ENCODE measurements around the gene SLC25A34. TPM values are rescaled to one million over a fixed set of nuclear protein-coding genes. Genes with fewer than 3 reads are reported as not detected.

SLC25A34 gene
- total RNA-seq, 1 donor from 2014 or later: 0.73 TPM

DNA sequence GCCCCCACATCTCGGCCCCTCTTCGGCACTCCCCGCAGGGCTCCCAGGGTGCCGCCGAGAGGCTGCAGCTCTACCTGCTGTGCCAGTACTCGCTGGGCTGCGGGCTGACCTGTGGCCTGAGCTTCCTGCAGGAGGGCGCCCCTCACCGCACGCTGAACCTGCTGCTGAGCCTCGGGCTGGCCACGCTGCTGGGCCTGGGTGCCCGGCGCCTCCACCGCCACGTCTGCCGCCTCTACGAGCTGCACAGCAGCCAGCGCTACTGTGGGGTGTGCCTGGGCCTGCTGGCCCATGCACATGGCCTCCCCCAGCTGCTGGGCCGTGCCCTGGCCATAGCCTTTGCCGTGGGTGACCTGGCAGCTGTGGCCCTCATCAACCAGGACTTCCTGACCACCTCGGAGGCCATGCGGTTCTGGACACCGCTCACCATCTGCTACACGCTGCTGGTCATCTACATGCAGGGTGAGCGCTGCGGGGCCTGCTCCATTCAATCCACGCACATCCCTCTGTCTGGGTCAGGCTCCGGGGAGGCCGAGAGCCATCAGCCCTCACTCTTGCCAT, 8.1 kb downstream of the SLC25A34 start:
- H3K27me3 Mint-ChIP-seq (ENCODE audit: low read depth, unreplicated experiment): peaks cover 8% of the 10 kb centered on the region
- TF ChIP-seq EZH2 (IDR thresholded peaks at IDR 0.05; ENCODE audit: insufficient read depth, low read length): no peak
- TF ChIP-seq, protein P1, sequence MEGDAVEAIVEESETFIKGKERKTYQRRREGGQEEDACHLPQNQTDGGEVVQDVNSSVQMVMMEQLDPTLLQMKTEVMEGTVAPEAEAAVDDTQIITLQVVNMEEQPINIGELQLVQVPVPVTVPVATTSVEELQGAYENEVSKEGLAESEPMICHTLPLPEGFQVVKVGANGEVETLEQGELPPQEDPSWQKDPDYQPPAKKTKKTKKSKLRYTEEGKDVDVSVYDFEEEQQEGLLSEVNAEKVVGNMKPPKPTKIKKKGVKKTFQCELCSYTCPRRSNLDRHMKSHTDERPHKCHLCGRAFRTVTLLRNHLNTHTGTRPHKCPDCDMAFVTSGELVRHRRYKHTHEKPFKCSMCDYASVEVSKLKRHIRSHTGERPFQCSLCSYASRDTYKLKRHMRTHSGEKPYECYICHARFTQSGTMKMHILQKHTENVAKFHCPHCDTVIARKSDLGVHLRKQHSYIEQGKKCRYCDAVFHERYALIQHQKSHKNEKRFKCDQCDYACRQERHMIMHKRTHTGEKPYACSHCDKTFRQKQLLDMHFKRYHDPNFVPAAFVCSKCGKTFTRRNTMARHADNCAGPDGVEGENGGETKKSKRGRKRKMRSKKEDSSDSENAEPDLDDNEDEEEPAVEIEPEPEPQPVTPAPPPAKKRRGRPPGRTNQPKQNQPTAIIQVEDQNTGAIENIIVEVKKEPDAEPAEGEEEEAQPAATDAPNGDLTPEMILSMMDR (IDR thresholded peaks at IDR 0.05; ENCODE audit: insufficient read depth, low read depth, low read length): no peak
- FAIRE-seq (no peak), DNase-seq (ENCODE audit: low read depth) (no peak)
- no peak overlapping the region for H3K9ac ChIP-seq (ENCODE audit: low read length)
- H3K4me1 Mint-ChIP-seq (ENCODE audit: low read depth, unreplicated experiment): no peaks in the 10 kb centered on the region
- H2AFZ ChIP-seq (ENCODE audit: low read depth, low read length): no peak overlapping the region
- H3K4me3 Mint-ChIP-seq (ENCODE audit: unreplicated experiment): no peak overlapping the region
- H3K9me3 ChIP-seq (ENCODE audit: insufficient read depth, low read depth, low read length): no peaks in the 10 kb centered on the region
- H3K36me3 Mint-ChIP-seq (ENCODE audit: low read depth, unreplicated experiment): no peaks in the 10 kb centered on the region
- H3K79me2 ChIP-seq (ENCODE audit: insufficient read depth, low read length): no peaks in the 10 kb centered on the region
- H3K4me2 ChIP-seq (ENCODE audit: low read length): no peak overlapping the region
- no peak overlapping the region for H3K27ac ChIP-seq (ENCODE audit: low read depth, low read length)
- H3K36me3 ChIP-seq (ENCODE audit: insufficient read depth, low read length): no peaks in the 10 kb centered on the region
- peaks cover 2% of the 10 kb centered on the region for H3K4me1 ChIP-seq (ENCODE audit: insufficient read depth, low read length)
- H3K27me3 ChIP-seq (ENCODE audit: insufficient read depth, low read length): no peaks in the 10 kb centered on the region
- H3K9me3 Mint-ChIP-seq (ENCODE audit: unreplicated experiment): no peaks in the 10 kb centered on the region
- no peaks in the 10 kb centered on the region for H4K20me1 ChIP-seq (ENCODE audit: insufficient read depth, low read length)
- no peak overlapping the region for H3K4me3 ChIP-seq (ENCODE audit: insufficient read depth, low read depth, low read length)
- H3K27ac Mint-ChIP-seq (ENCODE audit: unreplicated experiment): no peak overlapping the region

- Histone ChIP-seq H4K20me1 (ENCODE audit: insufficient read depth, low read length) (no peaks in the 10 kb centered on the region), H3K4me1 (ENCODE audit: insufficient read depth, low read length) (peaks cover 13% of the 10 kb centered on the region), H3K27me3 (ENCODE audit: insufficient read depth, low read length) (no peaks in the 10 kb centered on the region), H3K9me3 (ENCODE audit: insufficient read depth, low read depth, low read length) (no peaks in the 10 kb centered on the region), H2AFZ (ENCODE audit: low read depth, low read length) (no peak overlapping the region), H3K4me3 (ENCODE audit: insufficient read depth, low read depth, low read length) (no peak overlapping the region), H3K9ac (ENCODE audit: low read length) (no peak overlapping the region), H3K27ac (ENCODE audit: low read depth, low read length) (no peak overlapping the region), H3K79me2 (ENCODE audit: insufficient read depth, low read length) (no peaks in the 10 kb centered on the region), H3K36me3 (ENCODE audit: insufficient read depth, low read length) (no peaks in the 10 kb centered on the region), H3K4me2 (ENCODE audit: low read length) (no peak overlapping the region)
- FAIRE-seq (no peak), DNase-seq (ENCODE audit: low read depth) (no peak)
- no peak for TF ChIP-seq EZH2 (IDR thresholded peaks at IDR 0.05; ENCODE audit: insufficient read depth, low read length)
- TF ChIP-seq, protein P1 (IDR thresholded peaks at IDR 0.05; ENCODE audit: insufficient read depth, low read depth, low read length): no peak
- H3K4me3 Mint-ChIP-seq (ENCODE audit: unreplicated experiment): no peak overlapping the region
- no peak overlapping the region for H3K27ac Mint-ChIP-seq (ENCODE audit: unreplicated experiment)
- H3K36me3 Mint-ChIP-seq (ENCODE audit: low read depth, unreplicated experiment): no peaks in the 10 kb centered on the region
- peaks cover 1% of the 10 kb centered on the region for H3K9me3 Mint-ChIP-seq (ENCODE audit: unreplicated experiment)
- peaks cover 18% of the 10 kb centered on the region for H3K27me3 Mint-ChIP-seq (ENCODE audit: low read depth, unreplicated experiment)
- no peaks in the 10 kb centered on the region for H3K4me1 Mint-ChIP-seq (ENCODE audit: low read depth, unreplicated experiment)
These were observed 11.3 kb downstream of the SLC25A34 start for GRCh38 chr1:15747378-15747777.

- TF ChIP-seq, protein P1 (IDR thresholded peaks at IDR 0.05; ENCODE audit: insufficient read depth, low read depth, low read length): no peak
- no peak for TF ChIP-seq EZH2 (IDR thresholded peaks at IDR 0.05; ENCODE audit: insufficient read depth, low read length)
- Histone ChIP-seq H3K79me2 (ENCODE audit: insufficient read depth, low read length) (no peaks in the 10 kb centered on the region), H4K20me1 (ENCODE audit: insufficient read depth, low read length) (no peaks in the 10 kb centered on the region), H3K4me2 (ENCODE audit: low read length) (no peak overlapping the region), H3K9ac (ENCODE audit: low read length) (no peak overlapping the region), H3K27me3 (ENCODE audit: insufficient read depth, low read length) (no peaks in the 10 kb centered on the region), H3K4me3 (ENCODE audit: insufficient read depth, low read depth, low read length) (no peak overlapping the region), H3K36me3 (ENCODE audit: insufficient read depth, low read length) (no peaks in the 10 kb centered on the region), H2AFZ (ENCODE audit: low read depth, low read length) (no peak overlapping the region), H3K9me3 (ENCODE audit: insufficient read depth, low read depth, low read length) (no peaks in the 10 kb centered on the region), H3K4me1 (ENCODE audit: insufficient read depth, low read length) (peaks cover 13% of the 10 kb centered on the region), H3K27ac (ENCODE audit: low read depth, low read length) (no peak overlapping the region)
- Mint-ChIP-seq H3K36me3 (ENCODE audit: low read depth, unreplicated experiment) (no peaks in the 10 kb centered on the region), H3K27me3 (ENCODE audit: low read depth, unreplicated experiment) (peaks cover 18% of the 10 kb centered on the region), H3K4me3 (ENCODE audit: unreplicated experiment) (no peak overlapping the region), H3K27ac (ENCODE audit: unreplicated experiment) (no peak overlapping the region), H3K4me1 (ENCODE audit: low read depth, unreplicated experiment) (no peaks in the 10 kb centered on the region), H3K9me3 (ENCODE audit: unreplicated experiment) (peaks cover 1% of the 10 kb centered on the region)
- FAIRE-seq (no peak), DNase-seq (ENCODE audit: low read depth) (no peak)
These were observed 12.2 kb downstream of the SLC25A34 start for GRCh38 chr1:15748264-15748663.

All from astrocyte (in vitro differentiated cells and primary cell).